GM19023 (cell line): ENCODE measurements around the gene UBE2F.

Source experiments
- ATAC-seq: cut with Tn5 transposase; IDR thresholded peaks from one replicate; pipeline ENCODE4 v1.9.1; 2021; ENCODE audit warnings: mild to moderate bottlenecking, moderate library complexity; ENCODE audit not compliant: unreplicated experiment

The UBE2F gene

GRCh38 chr2:237966565-237967462 is at the start of gene UBE2F:
Gene UBE2F, plus strand, starts transcription at chr2:237967014. Its CDS starts 6,094 bp downstream, at chr2:237973108.
- peak; percentile 97 for ATAC-seq

GRCh38 chr2:237917696-237918374 is 49.0 kb upstream of the UBE2F start:
- no peak for ATAC-seq

- ATAC-seq = no peak
Observed at GRCh38 chr2:237919593-237919992, 47.2 kb upstream of the UBE2F start.

DNA sequence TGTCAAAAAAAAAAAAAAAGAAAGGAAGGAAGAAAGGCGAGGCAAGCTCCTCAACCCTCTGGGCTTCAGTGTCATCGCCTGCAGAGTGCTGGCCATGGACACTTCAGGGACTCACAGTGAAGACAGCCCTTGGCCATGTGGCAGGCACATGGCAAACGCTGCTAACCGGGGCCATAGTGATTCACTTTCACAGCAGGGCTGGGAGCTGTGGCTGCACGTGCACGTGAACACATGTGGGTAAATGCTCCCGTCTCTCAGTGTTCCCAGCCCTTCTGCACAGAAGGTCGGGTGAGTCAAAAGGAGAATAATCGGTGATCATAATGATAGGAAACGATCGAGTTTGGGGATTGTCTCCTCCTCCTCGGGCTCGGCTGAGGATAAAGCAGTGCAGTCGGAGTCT is 46.1 kb upstream of the UBE2F start:
- no peak for ATAC-seq

DNA sequence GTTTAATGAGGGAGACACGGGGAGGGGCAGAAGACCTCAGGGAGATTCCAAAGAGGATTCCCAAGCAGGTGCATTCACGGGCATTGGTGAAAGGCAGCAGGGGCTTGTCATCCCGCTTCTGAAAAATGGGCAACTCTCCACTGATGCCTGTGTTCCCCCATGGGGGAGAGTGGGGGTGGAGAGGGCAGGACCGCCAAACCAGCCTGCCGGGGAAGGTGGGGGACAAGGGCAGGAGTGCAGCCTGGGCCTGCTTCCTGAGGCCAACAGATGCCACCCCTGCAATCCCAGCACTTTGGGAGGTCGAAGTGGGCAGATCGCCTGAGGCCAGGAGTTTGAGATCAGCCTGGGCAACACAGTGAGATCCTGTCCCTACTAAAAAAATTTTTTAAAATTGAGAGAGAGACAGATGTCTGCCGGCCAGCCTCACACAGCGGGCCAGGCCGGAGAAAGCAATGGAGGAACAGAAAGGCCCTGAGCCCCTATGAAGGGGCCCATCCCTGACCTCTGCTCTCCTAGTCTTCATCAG is 44.8 kb upstream of the UBE2F start:
- ATAC-seq = no peak

- no peak for ATAC-seq
Observed at GRCh38 chr2:237922641-237923361, 44.0 kb upstream of the UBE2F start.

GRCh38 chr2:237923481-237924163 is 43.2 kb upstream of the UBE2F start:
- ATAC-seq = peak; percentile 83

GRCh38 chr2:237924164-237924534 is 42.7 kb upstream of the UBE2F start:
- no peak for ATAC-seq

DNA sequence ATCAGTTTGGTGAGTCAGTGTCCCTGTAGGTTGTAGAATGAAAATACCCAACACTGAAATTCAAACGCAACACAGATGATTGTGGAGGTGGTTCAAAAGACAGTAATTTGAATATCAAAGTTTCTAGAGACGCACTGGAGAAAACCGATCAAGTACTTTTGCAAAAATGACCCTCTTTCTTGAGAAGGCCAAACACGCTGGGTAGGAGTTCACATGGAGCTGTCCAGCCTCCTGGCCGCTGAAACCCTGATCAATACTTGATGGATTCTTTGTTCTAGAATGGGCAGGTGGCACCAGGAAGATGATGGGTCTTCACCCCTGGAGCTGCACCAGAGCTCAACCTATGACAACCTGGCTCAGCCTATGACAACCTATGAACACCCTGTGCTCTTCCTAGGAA is 39.7 kb upstream of the UBE2F start:
- ATAC-seq = no peak

- ATAC-seq = no peak
Observed at GRCh38 chr2:237927986-237928385, 38.8 kb upstream of the UBE2F start.

DNA sequence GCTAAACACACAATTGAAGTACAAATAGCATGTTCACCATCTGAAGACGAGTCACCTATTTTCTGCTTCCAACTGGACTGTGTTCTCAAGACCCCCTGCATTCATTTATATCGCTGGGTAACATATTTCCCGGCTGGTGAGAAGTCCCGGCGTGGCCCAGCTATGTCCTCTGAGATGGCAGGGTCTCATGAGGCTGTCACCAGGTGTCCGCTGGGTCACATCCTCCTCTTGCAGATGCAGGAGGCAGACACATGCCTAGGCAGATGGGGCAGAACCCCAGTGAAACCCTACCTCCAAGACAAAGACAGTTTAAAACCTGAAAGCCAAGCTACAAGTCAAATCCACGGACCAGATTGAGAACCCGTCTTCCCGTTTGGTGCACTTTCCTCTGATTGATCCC is 36.8 kb upstream of the UBE2F start:
- no peak for ATAC-seq

GRCh38 chr2:237931205-237931721 is 35.6 kb upstream of the UBE2F start:
- no peak for ATAC-seq

DNA sequence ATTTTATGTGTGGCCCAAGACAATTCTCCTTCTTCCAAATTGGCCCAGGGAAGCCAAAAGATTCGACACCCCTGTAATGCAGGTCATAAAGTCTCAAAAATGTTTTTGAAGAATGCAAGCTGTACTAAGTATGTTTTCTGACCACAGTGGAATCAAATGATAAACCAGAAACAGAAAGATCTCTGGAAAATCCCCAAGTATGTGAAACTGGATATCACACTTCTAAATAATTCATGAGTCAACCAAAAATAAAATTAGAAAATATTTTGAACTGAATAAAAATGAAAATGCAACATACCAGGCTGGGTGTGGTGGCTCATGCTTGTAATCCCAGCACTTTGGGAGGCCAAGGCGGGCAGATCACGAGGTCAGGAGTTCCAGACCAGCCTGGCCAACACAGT is 34.1 kb upstream of the UBE2F start:
- ATAC-seq = no peak

GRCh38 chr2:237934186-237934585 is 32.6 kb upstream of the UBE2F start:
- no peak for ATAC-seq

- ATAC-seq = no peak
Observed at GRCh38 chr2:237935740-237936452, 30.9 kb upstream of the UBE2F start.

GRCh38 chr2:237939251-237939650 is 27.6 kb upstream of the UBE2F start:
- no peak for ATAC-seq

- no peak for ATAC-seq
Observed at GRCh38 chr2:237940828-237941227, 26.0 kb upstream of the UBE2F start.

- ATAC-seq = no peak
Observed at GRCh38 chr2:237941239-237941638, 25.6 kb upstream of the UBE2F start.

DNA sequence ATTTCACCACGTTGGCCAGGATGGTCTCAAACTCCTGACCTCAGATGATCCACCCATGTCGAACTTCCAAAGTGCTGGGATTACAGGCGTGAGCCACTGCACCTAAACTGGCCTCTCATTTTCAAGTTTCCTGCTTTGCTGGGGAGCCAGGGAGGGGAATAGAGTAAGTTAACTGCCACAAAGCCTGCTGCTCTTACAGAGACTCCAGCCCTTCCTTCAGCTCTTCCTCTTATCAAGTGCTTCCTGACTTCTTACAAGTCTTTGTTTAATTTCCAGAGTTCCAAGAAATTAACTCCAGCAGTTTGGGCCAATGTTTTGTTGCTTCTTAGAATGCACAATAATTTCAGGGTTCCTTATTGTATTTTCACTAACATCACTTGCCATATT is 24.3 kb upstream of the UBE2F start:
- ATAC-seq = no peak
